Sigmoid colon (tissue), 4 donors: Measurements from ENCODE around the gene ZKSCAN2.

Experiments
- CTCF ChIP-seq, 4 experiments: fragments of 450-650 bp in 3 of 4; fragments of 200-600 bp in 1 of 4; IDR thresholded peaks; one replicate each; pipeline ENCODE4 v1.5.1; 2016 to 2019; ENCODE audit warnings: antibody characterized with exemption in 4 of 4, mild to moderate bottlenecking in 3 of 4, moderate library complexity in 2 of 4
- EP300 ChIP-seq, 4 donors: sonication (generic); formaldehyde crosslinking; IDR thresholded peaks; one replicate each; pipeline ENCODE4 v1.6.1; 2017; ENCODE audit warnings: antibody characterized with exemption in 4 of 4
- POLR2A ChIP-seq, 2 donors: fragments of 450-650 bp; IDR thresholded peaks; one replicate each; pipeline ENCODE4 v1.6.1; 2016; ENCODE audit warnings: antibody characterized with exemption in 2 of 2, mild to moderate bottlenecking in 2 of 2, moderate library complexity in 2 of 2
- POLR2AphosphoS5 ChIP-seq, 4 donors: sonication (generic); formaldehyde crosslinking; IDR thresholded peaks; one replicate each; pipeline ENCODE4 v1.6.1; 2017; ENCODE audit warnings: antibody characterized with exemption in 4 of 4

GRCh38 chr16:25213709-25214397 lies 43.8 kb downstream of the ZKSCAN2 start:
- TF ChIP-seq CTCF (IDR thresholded peaks at IDR 0.05) = no peak
- TF ChIP-seq POLR2AphosphoS5 (IDR thresholded peaks at IDR 0.05) = no peak
- no peak for TF ChIP-seq EP300 (IDR thresholded peaks at IDR 0.05)
- TF ChIP-seq POLR2A (IDR thresholded peaks at IDR 0.05) = no peak
